Loucy (cell line): ENCODE results near the gene AHNAK.

ENCODE experiments used
- EZH2phosphoT487 ChIP-seq: fragments of 200-600 bp; IDR thresholded peaks from 2 replicates; pipeline ENCODE4 v1.6.1; 2018; ENCODE audit warnings: antibody characterized with exemption, mild to moderate bottlenecking, moderate library complexity, borderline replicate concordance
- TF ChIP-seq, protein P1 (sequence below): fragments of 200-600 bp; sonication (generic); conservative IDR thresholded peaks from 2 replicates; pipeline ENCODE4 v1.5.1; 2014; ENCODE audit warnings: mild to moderate bottlenecking, antibody characterized with exemption, low read length

DNA sequence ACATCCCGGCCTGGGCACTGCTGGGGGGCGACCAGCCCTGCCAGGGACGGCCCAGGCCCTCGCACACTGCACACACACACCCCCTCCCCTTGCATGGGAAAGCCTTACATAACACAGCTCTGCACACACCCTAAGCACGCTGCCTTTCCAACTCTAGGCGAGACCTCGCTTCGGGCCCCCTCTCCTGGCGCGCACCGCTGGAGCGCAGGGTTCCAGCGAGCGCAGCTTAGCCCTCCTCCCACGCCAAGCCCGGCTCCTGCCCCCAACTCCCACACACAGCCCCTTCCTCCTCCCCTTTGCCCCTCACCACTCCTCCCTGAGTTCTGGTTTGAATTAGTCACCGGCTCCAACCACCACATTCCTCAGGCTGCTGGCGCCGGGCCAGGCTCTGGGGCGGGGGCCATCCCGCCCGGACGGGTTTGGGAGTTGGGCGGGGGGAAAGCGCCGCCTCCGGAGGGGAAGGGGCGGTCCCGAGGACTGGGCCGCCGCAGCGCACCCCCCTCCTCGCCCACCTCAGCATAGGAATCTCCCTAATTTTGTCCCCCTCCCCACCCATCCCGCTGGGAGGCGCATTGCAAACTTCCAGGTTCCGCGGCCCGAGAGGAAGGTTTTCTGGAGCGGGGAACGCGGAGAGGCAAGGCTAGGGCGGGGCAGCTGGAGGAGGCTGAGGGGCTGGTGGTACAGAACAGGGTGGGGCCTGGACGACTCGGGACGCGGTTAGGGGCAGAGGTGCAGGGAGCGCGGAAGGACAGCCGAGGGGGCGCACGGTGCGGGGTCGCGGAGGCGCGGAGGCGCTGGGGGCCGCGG lies 966 bp downstream of the AHNAK start:
- TF ChIP-seq, protein P1, sequence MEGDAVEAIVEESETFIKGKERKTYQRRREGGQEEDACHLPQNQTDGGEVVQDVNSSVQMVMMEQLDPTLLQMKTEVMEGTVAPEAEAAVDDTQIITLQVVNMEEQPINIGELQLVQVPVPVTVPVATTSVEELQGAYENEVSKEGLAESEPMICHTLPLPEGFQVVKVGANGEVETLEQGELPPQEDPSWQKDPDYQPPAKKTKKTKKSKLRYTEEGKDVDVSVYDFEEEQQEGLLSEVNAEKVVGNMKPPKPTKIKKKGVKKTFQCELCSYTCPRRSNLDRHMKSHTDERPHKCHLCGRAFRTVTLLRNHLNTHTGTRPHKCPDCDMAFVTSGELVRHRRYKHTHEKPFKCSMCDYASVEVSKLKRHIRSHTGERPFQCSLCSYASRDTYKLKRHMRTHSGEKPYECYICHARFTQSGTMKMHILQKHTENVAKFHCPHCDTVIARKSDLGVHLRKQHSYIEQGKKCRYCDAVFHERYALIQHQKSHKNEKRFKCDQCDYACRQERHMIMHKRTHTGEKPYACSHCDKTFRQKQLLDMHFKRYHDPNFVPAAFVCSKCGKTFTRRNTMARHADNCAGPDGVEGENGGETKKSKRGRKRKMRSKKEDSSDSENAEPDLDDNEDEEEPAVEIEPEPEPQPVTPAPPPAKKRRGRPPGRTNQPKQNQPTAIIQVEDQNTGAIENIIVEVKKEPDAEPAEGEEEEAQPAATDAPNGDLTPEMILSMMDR, result peak; percentile 25
- no peak for TF ChIP-seq EZH2phosphoT487
